ENCODE measurements around the gene DCN.

The DCN gene

DNA sequence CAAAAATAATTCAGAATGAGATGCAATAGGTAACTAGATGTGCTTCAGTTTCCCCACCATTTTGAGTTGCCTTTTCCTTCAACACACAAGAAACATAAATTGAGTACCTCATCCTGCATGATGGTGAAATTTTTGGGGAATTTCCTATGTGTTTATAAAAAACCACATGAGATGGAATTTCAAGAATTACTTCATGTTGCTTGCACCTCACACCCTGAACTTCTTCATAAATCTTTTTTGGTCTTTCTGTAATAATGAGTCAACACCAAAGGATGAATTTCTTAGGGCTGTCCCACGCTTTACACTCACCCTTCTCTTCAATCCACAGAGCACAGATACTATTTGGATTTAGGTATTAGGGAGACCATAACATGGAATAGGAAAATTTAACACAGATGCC, 48.7 kb downstream of the DCN start:
- no peak for DNase-seq

- DNase-seq = no peak
Measured at GRCh38 chr12:91129662-91130362, 52.8 kb downstream of the DCN start.

GRCh38 chr12:91127751-91128150, 54.9 kb downstream of the DCN start:
- no peak for DNase-seq

DNA sequence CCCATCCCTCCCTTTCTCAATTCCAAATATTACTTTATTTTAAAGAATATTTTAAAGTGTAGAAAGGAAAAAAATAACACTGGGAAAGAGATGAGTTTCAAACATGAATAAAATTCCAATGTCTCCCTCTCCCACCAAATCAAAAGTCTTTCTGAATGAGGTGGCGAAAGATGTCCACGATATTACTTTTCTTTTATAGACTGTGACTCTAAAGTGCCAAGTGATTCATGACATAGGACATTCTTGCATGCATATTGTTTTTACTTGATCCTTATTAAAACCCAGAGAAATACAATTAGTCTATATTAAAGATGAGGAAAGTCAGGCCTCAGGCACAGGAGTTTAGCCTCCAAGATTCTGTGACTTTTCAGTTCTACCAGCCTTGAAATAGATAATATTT, 55.3 kb downstream of the DCN start:
- no peak for DNase-seq

GRCh38 chr12:91126516-91126915, 56.1 kb downstream of the DCN start:
- no peak for DNase-seq

- DNase-seq = no peak
Measured at GRCh38 chr12:91123236-91123916, 59.2 kb downstream of the DCN start.

DNA sequence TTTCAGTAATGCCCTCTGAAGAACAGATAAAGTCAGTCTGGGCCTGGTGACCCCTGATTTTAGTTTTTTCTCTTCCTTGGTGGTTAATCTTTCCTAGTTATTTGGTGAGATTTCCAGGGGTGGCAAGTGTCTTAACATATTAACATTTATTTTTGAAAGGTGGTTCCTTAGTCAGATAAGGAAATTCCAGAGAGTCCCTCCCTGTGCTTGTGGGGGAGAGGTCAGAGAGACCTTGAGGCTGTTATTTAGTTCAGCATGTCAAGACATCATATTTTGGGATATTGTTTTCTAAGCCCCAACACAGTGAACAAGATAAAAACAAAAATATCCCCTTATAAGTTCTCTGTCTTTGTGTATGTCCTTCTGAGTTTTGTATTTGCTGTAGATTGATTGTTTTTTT, 61.8 kb downstream of the DCN start:
- no peak for DNase-seq

DNA sequence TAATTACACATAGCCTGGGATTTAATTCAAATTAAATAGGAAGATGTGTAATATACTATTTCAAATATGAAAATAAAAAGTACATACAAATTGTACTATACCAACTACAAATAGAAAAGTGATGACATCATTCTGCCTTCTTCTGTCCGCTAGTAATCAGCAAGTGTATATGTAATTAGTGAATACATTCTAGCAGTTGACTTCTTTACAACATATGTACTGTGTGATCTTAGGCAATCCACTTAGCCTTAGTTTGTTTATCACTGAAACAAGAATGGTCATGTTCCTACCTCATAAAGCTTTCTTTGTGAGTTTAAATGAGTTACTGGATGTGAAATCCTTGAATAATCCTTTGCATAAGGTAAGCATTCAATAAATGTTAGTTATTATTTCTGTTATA, 63.5 kb downstream of the DCN start:
- DNase-seq = no peak

GRCh38 chr12:91113621-91114020, 69.0 kb downstream of the DCN start:
- no peak for DNase-seq

GRCh38 chr12:91111366-91112325, 71.0 kb downstream of the DCN start, which contains the start of gene LUM:
Gene LUM, minus strand, starts transcription at chr12:91111494. Its CDS starts 2,515 bp downstream, at chr12:91108979.
- DNase-seq = no peak

- DNase-seq = no peak
Measured at GRCh38 chr12:91110311-91110924, 72.2 kb downstream of the DCN start.

- no peak for DNase-seq
Measured at GRCh38 chr12:91109581-91110310, 72.9 kb downstream of the DCN start.

DNA sequence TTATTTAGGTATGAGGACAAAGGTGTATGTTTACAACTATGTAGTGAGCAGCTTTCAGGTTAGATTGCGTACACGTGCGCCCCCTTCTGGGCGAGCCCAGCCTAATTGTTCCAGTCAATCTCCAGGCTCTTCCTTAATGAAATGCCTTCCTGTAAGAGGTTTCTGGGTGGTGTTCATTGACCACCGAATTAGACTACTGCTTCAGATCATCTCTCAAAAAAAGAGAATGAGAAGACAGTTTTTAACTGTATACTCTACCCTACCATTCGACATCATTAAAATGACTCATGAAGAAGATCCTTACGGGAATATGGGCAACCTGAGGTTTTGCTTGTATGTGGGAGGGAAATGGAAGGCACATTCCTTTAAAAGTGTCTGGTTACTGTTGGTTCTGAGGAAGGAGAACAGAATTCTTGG, 73.5 kb downstream of the DCN start:
- no peak for DNase-seq

GRCh38 chr12:91108196-91108755, 74.3 kb downstream of the DCN start:
- DNase-seq = no peak

DNA sequence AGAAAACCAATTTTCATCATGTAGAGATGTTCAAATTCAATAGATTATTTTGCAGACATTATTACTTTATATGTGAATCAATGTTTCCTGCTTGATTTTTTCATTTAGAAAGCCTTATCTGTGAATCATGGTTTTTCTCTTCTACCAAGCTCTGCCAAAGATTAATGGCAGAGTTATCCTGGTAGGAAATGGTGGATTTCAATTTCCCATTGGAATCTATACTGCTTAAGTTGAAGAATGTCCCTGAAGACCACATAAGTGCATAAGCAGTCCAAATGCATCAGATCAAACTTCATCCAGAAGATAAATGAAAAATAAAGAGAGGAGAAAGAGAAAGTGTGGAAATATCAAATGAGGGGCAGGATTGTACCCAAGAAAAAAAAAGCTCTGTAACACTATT, 76.3 kb downstream of the DCN start:
- DNase-seq = no peak

DNA sequence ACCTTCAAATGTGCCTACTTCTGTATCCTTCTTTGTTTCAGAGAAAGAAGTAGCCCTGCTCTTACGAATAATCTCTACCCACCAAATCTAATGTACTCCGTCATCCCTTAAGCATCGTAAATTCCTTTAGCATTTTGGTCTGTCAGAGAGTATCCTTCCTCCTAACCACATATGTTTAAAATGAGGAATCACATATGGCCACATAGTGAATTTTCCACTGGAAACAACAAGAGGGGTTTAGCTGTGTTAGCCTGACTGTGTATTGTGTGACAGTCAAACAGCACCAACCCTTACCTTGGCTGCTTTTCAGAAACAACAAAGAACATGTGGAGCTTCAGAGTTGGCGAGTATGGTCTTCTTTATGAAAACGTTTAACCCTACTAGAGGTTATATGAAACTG, 76.8 kb downstream of the DCN start:
- no peak for DNase-seq

DNA sequence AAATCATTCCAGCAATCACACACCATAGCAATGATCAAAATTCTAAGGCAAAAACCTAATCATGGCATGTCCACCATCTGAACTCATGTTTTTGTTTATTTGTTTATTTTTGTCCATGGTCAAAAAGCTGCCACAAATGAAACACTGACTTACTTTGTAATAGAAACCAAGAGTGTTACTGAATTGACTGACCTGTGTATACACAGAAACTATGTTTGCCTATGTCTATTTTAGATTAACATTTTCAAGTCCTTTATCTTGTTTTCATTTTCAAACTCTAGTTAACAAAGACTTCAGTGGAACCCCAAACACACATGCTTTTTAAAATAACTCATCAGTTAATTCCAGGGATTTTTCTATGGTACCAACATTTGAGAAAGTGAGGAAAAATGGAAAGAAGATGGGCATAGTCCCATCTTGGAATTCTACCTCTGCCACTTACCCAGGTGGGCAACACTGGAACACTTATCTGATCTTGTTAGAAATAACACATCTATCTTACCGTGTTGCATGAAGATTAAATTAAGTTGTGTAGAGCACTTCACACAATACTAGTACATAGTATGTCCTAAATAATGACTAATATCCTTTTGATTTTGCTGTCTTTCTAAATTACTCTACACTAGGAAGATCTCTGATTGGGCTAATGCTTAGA, 77.7 kb downstream of the DCN start:
- no peak for DNase-seq

DNA sequence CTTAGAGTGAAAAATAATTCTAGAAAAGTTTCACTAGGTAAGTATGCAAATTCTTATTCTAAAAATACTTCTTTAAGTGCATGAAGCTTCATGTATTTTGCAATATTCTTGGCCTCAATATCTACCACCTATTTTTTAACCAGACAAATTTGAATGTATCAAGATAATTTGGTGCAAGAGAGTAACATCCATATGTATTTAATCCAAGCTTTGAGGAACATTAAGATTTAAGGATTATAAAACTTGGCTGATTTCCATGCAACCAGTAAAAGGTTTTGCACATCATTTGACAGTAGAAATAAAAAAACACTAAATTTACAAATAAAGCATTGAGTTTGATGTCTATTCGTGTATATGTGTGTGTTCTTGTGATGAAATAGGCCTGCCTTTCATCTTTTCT, 79.0 kb downstream of the DCN start:
- no peak for DNase-seq

DNA sequence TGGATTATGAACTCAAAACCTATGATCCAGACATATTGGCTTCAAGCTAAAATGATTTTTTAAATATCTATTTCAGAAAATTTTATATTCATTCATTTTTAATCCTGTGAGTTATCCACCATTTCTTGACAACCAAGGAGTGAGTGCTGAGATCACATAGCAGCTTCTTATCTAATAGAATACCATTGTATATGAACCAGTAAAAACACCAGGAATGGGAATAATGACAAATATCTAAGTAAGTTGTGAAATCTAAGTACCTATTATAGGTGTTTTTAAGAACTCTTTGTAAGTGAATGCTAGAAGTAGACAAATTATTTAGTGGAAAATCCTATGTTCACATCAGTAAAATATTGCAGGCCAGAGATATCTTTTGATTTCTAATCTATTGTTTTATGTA, 79.5 kb downstream of the DCN start:
- DNase-seq = no peak

DNA sequence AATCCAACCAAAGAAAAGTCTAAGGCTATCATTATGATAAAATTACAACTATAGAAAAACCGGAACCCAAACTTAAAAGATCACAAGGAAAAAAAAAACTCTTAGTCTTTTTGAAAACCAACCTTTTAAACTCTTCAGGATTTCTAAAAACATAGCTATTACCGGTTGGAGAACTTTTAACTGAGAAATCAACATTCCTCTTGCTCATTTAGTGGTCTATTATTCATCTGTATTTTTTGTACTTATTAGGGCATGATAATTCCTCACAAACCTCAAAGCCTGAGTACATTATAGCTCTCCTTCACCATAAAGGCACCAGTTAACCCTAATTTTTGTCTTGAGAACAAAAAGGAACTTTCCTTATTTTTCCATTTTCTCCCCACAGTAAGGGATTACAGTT, 81.7 kb downstream of the DCN start:
- DNase-seq = no peak

GRCh38 chr12:91099836-91100235, 82.8 kb downstream of the DCN start:
- no peak for DNase-seq

Data from cerebellar nuclear complex (tissue), 1 donor.